Mammary epithelial cell (primary cell): Measurements from ENCODE around the gene UNC79.

Experiments used
- EZH2 ChIP-seq: IDR thresholded peaks from 2 replicates; pipeline ENCODE4 v1.6.1; 2012; ENCODE audit warnings: low read length, inconsistent platforms, borderline replicate concordance
- TF ChIP-seq, protein P1 (sequence below), 2 donors: IDR thresholded peaks in 1 of 2; conservative IDR thresholded peaks in 1 of 2; 2 replicates each; pipeline ENCODE4 v1.5.1; 2011 to 2012; ENCODE audit warnings: inconsistent platforms in 2 of 2, low read length in 2 of 2, mild to moderate bottlenecking in 2 of 2, control low read depth in 1 of 2, low read depth in 1 of 2; ENCODE audit not compliant: insufficient read depth in 1 of 2; ENCODE audit errors: extremely low read depth in 1 of 2

DNA sequence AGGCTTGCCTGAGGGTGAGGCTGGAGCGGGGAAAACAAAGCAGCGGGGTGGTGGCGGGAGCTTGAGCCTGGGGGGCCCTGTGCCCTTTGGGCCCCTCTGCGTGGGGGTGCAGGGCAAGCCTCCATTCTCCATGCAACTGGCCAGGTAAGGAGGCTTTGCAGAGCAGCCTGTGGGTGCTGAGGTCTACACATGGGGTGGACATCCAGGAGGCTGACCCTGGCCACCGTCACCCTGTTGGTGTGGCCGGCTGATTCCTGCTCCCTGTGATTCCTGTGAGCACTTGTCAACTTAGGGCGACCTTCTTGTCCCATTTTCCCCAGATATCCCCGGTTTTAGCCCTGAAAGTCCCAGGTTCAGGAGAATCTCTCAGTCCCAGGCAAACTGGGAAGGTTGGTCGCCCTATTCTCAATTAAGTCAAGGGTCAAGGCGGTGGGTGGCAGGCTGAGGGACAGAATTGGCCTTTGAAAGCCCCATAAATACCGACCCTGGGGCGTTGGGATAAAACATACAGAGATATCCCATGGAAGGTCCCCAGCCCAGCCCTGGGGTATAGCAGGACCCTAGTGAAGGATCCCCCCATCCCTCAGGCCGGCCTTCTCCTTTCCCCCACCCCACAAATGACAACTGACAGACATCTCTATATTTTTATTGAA is 287.1 kb downstream of the UNC79 start:
- TF ChIP-seq, protein P1, sequence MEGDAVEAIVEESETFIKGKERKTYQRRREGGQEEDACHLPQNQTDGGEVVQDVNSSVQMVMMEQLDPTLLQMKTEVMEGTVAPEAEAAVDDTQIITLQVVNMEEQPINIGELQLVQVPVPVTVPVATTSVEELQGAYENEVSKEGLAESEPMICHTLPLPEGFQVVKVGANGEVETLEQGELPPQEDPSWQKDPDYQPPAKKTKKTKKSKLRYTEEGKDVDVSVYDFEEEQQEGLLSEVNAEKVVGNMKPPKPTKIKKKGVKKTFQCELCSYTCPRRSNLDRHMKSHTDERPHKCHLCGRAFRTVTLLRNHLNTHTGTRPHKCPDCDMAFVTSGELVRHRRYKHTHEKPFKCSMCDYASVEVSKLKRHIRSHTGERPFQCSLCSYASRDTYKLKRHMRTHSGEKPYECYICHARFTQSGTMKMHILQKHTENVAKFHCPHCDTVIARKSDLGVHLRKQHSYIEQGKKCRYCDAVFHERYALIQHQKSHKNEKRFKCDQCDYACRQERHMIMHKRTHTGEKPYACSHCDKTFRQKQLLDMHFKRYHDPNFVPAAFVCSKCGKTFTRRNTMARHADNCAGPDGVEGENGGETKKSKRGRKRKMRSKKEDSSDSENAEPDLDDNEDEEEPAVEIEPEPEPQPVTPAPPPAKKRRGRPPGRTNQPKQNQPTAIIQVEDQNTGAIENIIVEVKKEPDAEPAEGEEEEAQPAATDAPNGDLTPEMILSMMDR (conservative IDR thresholded peaks at IDR 0.05 in 1 of 2, IDR thresholded peaks at IDR 0.05 in 1 of 2; ENCODE audit: extremely low read depth in 1 of 2, insufficient read depth in 1 of 2, low read depth in 1 of 2, low read length in 2 of 2): no peak
- TF ChIP-seq EZH2: no peak
